T-helper 2 cell treated with Interferon-gamma antibody and Interleukin-4, amounts not matched to agents 5 μg/mL and 100 μg/mL, for 36 hours (primary cell): ENCODE data around the gene KCNJ15.

ENCODE experiments used
- DNase-seq: peaks from one replicate; pipeline ENCODE4 v3.0.0; 2021; ENCODE audit warnings: low spot score
- H3K27ac Mint-ChIP-seq: one replicate; pipeline ENCODE4 v1.8.0; 2021; ENCODE audit warnings: mild to moderate bottlenecking, mixed read lengths
- H3K27me3 Mint-ChIP-seq: one replicate; pipeline ENCODE4 v1.8.0; 2021; ENCODE audit warnings: low read depth, mixed read lengths
- H3K36me3 Mint-ChIP-seq: one replicate; pipeline ENCODE4 v1.8.0; 2021; ENCODE audit warnings: low read depth, mixed read lengths
- H3K4me1 Mint-ChIP-seq: one replicate; pipeline ENCODE4 v1.8.0; 2021; ENCODE audit warnings: low read depth, mixed read lengths
- H3K4me3 Mint-ChIP-seq: one replicate; pipeline ENCODE4 v1.8.0; 2022; ENCODE audit warnings: mild to moderate bottlenecking, moderate library complexity, mixed read lengths
- H3K9me3 Mint-ChIP-seq: one replicate; pipeline ENCODE4 v1.8.0; 2021; ENCODE audit warnings: mixed read lengths

Gene KCNJ15

DNA sequence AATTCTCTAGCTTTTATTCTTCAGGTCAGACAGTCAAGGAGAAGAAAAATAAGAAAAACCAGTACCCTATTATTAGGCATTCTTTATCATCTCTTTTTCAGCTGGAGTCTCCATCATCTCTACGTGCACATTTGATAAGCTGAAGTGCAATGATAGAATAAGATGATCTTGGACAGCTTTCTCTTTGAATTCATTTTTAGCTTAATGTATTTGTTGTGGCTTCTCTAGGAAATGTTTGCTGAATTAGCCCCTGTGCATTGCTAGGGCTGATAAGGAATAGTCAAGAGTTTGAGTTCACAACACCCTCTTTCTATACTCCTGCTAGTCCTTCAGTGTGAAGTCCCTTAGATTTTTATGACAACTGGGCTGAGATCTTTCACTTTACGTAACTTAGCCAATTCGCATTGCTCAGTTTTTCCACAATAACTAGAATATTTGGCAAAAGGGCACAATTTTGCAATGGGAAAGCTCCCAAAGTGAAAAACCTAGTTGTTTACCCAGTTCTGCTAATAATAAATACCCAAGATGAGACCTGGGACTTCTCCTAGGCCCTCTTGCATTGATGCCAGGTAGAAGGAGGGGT, 7.0 kb upstream of the KCNJ15 start:
- Mint-ChIP-seq H3K4me1 (peaks cover 27% of the 10 kb centered on the region), H3K4me3 (no peak overlapping the region), H3K27ac (no peak overlapping the region), H3K27me3 (peaks cover 74% of the 10 kb centered on the region), H3K9me3 (no peaks in the 10 kb centered on the region), H3K36me3 (no peaks in the 10 kb centered on the region)
- no peak for DNase-seq

GRCh38 chr21:38250991-38251418, 5.8 kb upstream of the KCNJ15 start:
- Mint-ChIP-seq H3K4me1 (peaks cover 20% of the 10 kb centered on the region), H3K4me3 (no peak overlapping the region), H3K9me3 (no peaks in the 10 kb centered on the region), H3K36me3 (no peaks in the 10 kb centered on the region), H3K27me3 (peaks cover 71% of the 10 kb centered on the region), H3K27ac (no peak overlapping the region)
- no peak for DNase-seq

DNA sequence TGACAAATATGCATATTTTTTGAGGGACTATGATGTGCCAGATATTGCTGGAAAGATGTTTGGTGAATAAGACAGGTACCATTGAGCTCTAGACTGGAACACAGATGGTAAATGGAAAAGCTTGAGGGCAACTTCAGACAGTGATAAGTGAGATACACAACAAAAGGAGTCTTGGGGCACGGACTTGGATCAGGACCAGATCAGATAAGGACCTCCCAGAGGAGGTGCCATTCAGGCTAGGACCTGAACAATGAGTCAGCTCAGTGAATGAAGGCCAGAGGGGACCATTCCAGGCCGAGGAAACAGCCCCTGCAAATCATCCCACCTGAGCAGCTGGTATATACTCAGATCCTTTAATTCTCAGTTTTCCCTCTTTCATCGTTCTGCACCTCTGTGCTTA, 1.8 kb upstream of the KCNJ15 start:
- Mint-ChIP-seq H3K9me3 (no peaks in the 10 kb centered on the region), H3K4me3 (no peak overlapping the region), H3K27ac (no peak overlapping the region), H3K4me1 (no peaks in the 10 kb centered on the region), H3K36me3 (no peaks in the 10 kb centered on the region), H3K27me3 (peaks cover 59% of the 10 kb centered on the region)
- DNase-seq, result no peak

DNA sequence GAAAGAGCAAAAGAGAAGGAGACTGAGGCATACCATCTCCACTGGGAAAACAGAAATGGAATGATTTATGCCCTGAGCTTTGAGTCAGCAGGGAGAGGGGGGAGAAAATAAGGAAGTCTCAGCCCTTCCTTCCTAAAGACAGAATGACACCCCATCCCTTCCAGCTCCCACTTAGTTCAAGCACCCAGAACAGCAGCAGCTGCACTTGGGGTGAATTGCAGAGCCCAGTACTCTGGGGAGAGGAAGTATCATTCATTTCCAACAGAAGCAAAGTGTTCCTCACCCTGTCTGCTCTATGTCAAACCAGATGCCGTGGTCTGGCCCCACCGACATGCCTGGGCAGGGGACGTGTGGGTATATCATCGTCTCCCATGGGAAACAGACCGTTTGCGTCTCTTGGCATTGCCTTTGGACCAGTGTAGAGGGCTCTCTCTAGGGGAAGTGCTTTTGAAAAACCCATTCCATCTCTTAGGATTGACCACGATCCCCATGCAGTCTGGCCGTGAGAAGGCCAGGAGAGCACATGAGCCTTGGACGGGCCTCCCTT, 1.1 kb upstream of the KCNJ15 start:
- Mint-ChIP-seq H3K27me3 (peaks cover 55% of the 10 kb centered on the region), H3K27ac (no peak overlapping the region), H3K4me1 (no peaks in the 10 kb centered on the region), H3K4me3 (no peak overlapping the region), H3K36me3 (no peaks in the 10 kb centered on the region), H3K9me3 (no peaks in the 10 kb centered on the region)
- no peak for DNase-seq

DNA sequence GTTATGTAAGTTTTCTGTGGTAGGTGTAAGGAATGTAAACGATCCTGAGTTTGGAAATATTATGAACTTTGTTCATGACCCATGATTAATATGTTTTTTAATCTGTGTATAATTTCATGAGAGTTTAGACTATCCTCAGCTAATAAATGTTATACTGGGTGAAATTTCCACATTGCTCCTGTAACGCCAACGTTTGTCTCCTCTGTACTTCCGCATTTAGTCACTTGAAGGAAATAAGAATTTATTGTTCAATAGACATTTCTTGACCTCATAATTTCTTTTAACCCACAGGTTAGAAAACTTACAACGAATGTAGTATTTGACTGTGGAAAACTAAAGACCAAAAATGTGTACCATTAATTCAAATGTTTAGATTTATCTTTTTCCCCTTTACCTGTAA, 876 bp downstream of the KCNJ15 start:
- H3K9me3 Mint-ChIP-seq, result no peaks in the 10 kb centered on the region
- no peak overlapping the region for H3K4me3 Mint-ChIP-seq
- no peak for DNase-seq
- H3K36me3 Mint-ChIP-seq, result no peaks in the 10 kb centered on the region
- H3K4me1 Mint-ChIP-seq, result no peaks in the 10 kb centered on the region
- peaks cover 41% of the 10 kb centered on the region for H3K27me3 Mint-ChIP-seq
- no peak overlapping the region for H3K27ac Mint-ChIP-seq

DNA sequence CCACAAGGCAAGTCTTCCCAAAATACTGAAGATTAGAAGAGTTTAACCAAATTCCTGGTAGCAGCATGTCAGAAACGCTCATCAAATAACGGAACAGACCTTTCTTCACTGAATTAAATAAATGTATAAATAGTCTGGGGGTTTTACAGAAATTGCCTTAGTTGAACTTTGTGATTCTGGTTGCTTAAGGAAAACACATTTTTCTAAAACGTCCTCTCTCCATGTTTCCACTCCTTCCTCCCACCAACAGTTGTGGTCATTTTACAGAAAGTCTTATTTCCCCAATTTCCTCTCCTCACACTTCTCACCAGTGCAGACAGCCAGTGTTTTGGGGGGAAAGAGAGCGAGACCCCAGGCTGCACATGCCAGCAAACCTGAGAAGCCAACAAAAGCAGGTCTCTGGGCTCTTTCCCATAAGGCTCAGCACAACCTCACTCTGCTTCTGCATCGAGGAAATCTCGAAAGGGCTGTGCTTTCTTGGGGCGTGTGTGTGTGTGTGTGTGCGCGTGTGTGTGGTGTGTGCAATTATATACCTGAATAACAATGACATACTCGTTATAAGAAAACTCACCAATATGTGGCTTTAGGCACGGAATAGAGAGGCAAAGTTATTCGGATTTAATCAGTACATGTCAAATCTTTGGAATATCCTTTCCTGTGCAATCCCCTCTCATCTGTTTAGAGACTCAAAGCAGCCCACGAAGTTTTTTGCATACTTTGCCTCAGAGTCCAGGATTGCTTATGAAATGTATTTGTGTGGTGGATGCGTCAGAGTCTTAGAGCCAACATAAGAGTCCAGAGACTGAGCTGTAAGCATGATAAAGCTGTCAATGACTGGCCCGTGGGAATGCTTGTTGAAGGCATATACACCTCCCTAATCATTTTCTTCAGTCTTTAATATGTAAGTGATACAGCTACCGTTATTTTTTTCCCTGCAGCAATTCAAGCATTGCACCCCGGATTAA, 2.0 kb downstream of the KCNJ15 start:
- Mint-ChIP-seq H3K4me3 (no peak overlapping the region), H3K4me1 (no peaks in the 10 kb centered on the region), H3K36me3 (no peaks in the 10 kb centered on the region), H3K9me3 (no peaks in the 10 kb centered on the region), H3K27ac (no peak overlapping the region), H3K27me3 (peaks cover 32% of the 10 kb centered on the region)
- DNase-seq, result no peak

- Mint-ChIP-seq H3K4me1 (no peaks in the 10 kb centered on the region), H3K27me3 (peaks cover 25% of the 10 kb centered on the region), H3K4me3 (no peak overlapping the region), H3K36me3 (no peaks in the 10 kb centered on the region), H3K27ac (no peak overlapping the region), H3K9me3 (no peaks in the 10 kb centered on the region)
- no peak for DNase-seq
Measured at GRCh38 chr21:38259665-38260064, 2.9 kb downstream of the KCNJ15 start.

DNA sequence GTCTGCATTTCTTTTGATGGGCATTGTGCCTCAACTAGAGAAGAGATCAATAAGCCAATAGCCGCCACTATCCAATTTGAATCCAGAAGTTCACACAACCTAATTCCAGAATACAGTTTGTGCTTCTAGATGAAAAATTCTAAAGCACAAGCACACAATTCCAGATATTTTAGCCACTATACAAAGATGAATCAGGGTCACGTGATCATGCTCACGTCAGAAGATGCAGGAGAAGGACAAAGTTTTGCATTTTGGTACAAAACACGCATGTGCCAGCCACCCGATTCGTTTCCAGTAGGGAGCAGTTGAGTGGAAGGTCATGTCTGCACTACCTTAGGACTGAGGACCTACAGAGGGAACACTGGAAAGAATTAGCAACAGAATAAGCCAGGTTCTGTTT, 3.6 kb downstream of the KCNJ15 start:
- Mint-ChIP-seq H3K4me1 (no peaks in the 10 kb centered on the region), H3K4me3 (no peak overlapping the region), H3K27me3 (peaks cover 20% of the 10 kb centered on the region), H3K36me3 (no peaks in the 10 kb centered on the region), H3K27ac (no peak overlapping the region), H3K9me3 (no peaks in the 10 kb centered on the region)
- DNase-seq, result no peak

- Mint-ChIP-seq H3K4me3 (no peak overlapping the region), H3K27ac (no peak overlapping the region), H3K4me1 (no peaks in the 10 kb centered on the region), H3K27me3 (peaks cover 20% of the 10 kb centered on the region), H3K9me3 (no peaks in the 10 kb centered on the region), H3K36me3 (no peaks in the 10 kb centered on the region)
- no peak for DNase-seq
Measured at GRCh38 chr21:38261851-38262250, 5.1 kb downstream of the KCNJ15 start.

DNA sequence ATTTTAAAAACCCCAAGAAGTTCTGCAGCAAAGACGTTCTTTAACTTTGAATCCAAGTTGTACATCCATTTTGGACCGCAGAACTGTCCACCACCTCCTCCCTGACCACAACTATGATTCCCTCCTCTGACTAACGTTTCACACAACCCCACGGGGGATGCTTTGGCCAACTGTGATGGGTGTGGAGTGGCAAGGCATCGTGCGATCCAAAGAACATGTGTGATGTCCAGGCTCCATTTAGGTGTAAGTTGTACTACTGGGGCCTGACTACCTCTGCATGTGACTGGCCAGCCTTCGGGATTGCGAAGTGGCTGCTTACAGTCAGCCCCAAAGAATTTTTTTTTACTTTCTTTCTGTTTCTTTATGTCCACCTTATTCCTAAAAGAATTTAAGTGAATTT, 6.7 kb downstream of the KCNJ15 start:
- H3K4me3 Mint-ChIP-seq, result no peak overlapping the region
- peaks cover under 1% of the 10 kb centered on the region for H3K4me1 Mint-ChIP-seq
- no peaks in the 10 kb centered on the region for H3K36me3 Mint-ChIP-seq
- DNase-seq, result no peak
- no peaks in the 10 kb centered on the region for H3K9me3 Mint-ChIP-seq
- no peak overlapping the region for H3K27ac Mint-ChIP-seq
- peaks cover 14% of the 10 kb centered on the region for H3K27me3 Mint-ChIP-seq

- Mint-ChIP-seq H3K9me3 (no peaks in the 10 kb centered on the region), H3K27ac (no peak overlapping the region), H3K4me3 (no peak overlapping the region), H3K27me3 (peaks cover 6% of the 10 kb centered on the region), H3K36me3 (no peaks in the 10 kb centered on the region), H3K4me1 (peaks cover 4% of the 10 kb centered on the region)
- DNase-seq, result no peak
Measured at GRCh38 chr21:38264571-38264970, 7.8 kb downstream of the KCNJ15 start.

- Mint-ChIP-seq H3K27me3 (peaks cover 6% of the 10 kb centered on the region), H3K4me1 (peaks cover 8% of the 10 kb centered on the region), H3K9me3 (no peaks in the 10 kb centered on the region), H3K36me3 (no peaks in the 10 kb centered on the region), H3K4me3 (no peak overlapping the region), H3K27ac (no peak overlapping the region)
- no peak for DNase-seq
Measured at GRCh38 chr21:38265166-38265565, 8.4 kb downstream of the KCNJ15 start.

- no peak overlapping the region for H3K27ac Mint-ChIP-seq
- peaks cover 8% of the 10 kb centered on the region for H3K4me1 Mint-ChIP-seq
- no peak overlapping the region for H3K4me3 Mint-ChIP-seq
- DNase-seq, result no peak
- H3K27me3 Mint-ChIP-seq, result peaks cover 6% of the 10 kb centered on the region
- H3K9me3 Mint-ChIP-seq, result no peaks in the 10 kb centered on the region
- H3K36me3 Mint-ChIP-seq, result no peaks in the 10 kb centered on the region
Measured at GRCh38 chr21:38266732-38267131, 9.9 kb downstream of the KCNJ15 start.

GRCh38 chr21:38267136-38267755, 10.5 kb downstream of the KCNJ15 start:
- no peak overlapping the region for H3K27ac Mint-ChIP-seq
- peaks cover 8% of the 10 kb centered on the region for H3K4me1 Mint-ChIP-seq
- no peak for DNase-seq
- no peaks in the 10 kb centered on the region for H3K9me3 Mint-ChIP-seq
- H3K4me3 Mint-ChIP-seq, result no peak overlapping the region
- H3K36me3 Mint-ChIP-seq, result no peaks in the 10 kb centered on the region
- peaks cover 4% of the 10 kb centered on the region for H3K27me3 Mint-ChIP-seq
